GM18951 (cell line): ENCODE results near the gene FAM124B.

Source experiments
- POLR2A ChIP-seq: IDR thresholded peaks from 4 replicates; pipeline ENCODE4 v1.6.1; 2011; ENCODE audit warnings: mild to moderate bottlenecking; ENCODE audit not compliant: insufficient read length, insufficient read depth; ENCODE audit errors: extremely low read depth
- in situ Hi-C: fragments of 300-500 bp; cut with MboI; formaldehyde crosslinking; loops from one replicate; pipeline ENCODE4 v1.12.0; 2022; ENCODE audit warnings: low sequenced_read_pairs, mixed read lengths, inconsistent platforms; ENCODE audit not compliant: unreplicated experiment

FAM124B gene

GRCh38 chr2:224429441-224429810 is 27.5 kb upstream of the FAM124B start:
- no peak for TF ChIP-seq POLR2A
- in situ Hi-C loops: no loop called here

GRCh38 chr2:224428787-224429440 is 27.0 kb upstream of the FAM124B start:
- in situ Hi-C loops: no loop called here
- TF ChIP-seq POLR2A: no peak

GRCh38 chr2:224427471-224427870 is 25.6 kb upstream of the FAM124B start:
- no peak for TF ChIP-seq POLR2A
- in situ Hi-C loops: no loop called here

- in situ Hi-C loops: no loop called here
- no peak for TF ChIP-seq POLR2A
Measured at GRCh38 chr2:224426656-224427055, 24.7 kb upstream of the FAM124B start.

GRCh38 chr2:224421065-224421464 is 19.2 kb upstream of the FAM124B start:
- TF ChIP-seq POLR2A: no peak
- in situ Hi-C loops: no loop called here

- in situ Hi-C loops: no loop called here
- no peak for TF ChIP-seq POLR2A
Measured at GRCh38 chr2:224417947-224418346, 16.0 kb upstream of the FAM124B start.

- TF ChIP-seq POLR2A: no peak
- in situ Hi-C loops: no loop called here
Measured at GRCh38 chr2:224417361-224417729, 15.4 kb upstream of the FAM124B start.

GRCh38 chr2:224416656-224417360 is 14.9 kb upstream of the FAM124B start:
- in situ Hi-C loops: no loop called here
- no peak for TF ChIP-seq POLR2A

- no peak for TF ChIP-seq POLR2A
- in situ Hi-C loops: no loop called here
Measured at GRCh38 chr2:224413381-224413780, 11.5 kb upstream of the FAM124B start.

GRCh38 chr2:224412141-224413015 is 10.5 kb upstream of the FAM124B start:
- in situ Hi-C loops: no loop called here
- no peak for TF ChIP-seq POLR2A

GRCh38 chr2:224410946-224411561 is 9.1 kb upstream of the FAM124B start:
- in situ Hi-C loops: no loop called here
- TF ChIP-seq POLR2A: no peak

GRCh38 chr2:224408676-224409075 is 6.8 kb upstream of the FAM124B start:
- in situ Hi-C loops: no loop called here
- TF ChIP-seq POLR2A: no peak

GRCh38 chr2:224407241-224407701 is 5.4 kb upstream of the FAM124B start:
- in situ Hi-C loops: no loop called here
- no peak for TF ChIP-seq POLR2A
